ENCODE measurements around the gene KIAA1328. TPM values are rescaled to one million over a fixed set of nuclear protein-coding genes. Genes with fewer than 3 reads are reported as not detected.

Gene KIAA1328
- total and polyA plus RNA-seq, 9 of the 15 experiments (the other 6 are each of a cell fraction or from before 2014, with no cell fraction given), result 4.0 to 8.6 (median 7.4) TPM

DNA sequence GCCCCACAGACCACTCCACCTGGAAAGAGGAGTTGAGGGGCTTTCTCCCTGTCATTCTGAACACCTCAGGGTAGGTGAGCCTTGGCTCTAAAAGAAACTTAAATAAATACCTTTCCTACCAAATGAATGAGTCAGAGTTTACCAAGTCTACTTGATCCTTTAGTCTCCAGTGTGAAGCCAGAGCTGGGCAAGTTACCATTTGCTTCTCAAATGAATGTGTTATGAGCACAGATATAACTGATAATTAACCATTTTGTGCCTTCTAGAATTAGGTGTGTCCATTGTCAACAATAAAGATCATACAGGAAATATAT is 347.7 kb downstream of the KIAA1328 start:
- H4K20me1 ChIP-seq (replicated peaks; ENCODE audit: control insufficient read depth, insufficient read depth, low read length), result no peaks in the 10 kb centered on the region
- no TSS peak for BruUV-seq (replicated peaks)
- H3K9me3 ChIP-seq (replicated peaks; ENCODE audit: control insufficient read depth, insufficient read depth, low read depth, low read length), result no peaks in the 10 kb centered on the region
- DNase-seq (ENCODE audit: extremely low read depth in 1 of 4, low spot score in 3 of 4) (no peak), FAIRE-seq (no peak), ATAC-seq (no peak)
- no peaks in the 10 kb centered on the region for H3K9me1 ChIP-seq (ENCODE audit: control insufficient read depth, insufficient read depth, low read length)
- H3K27me3 ChIP-seq (ENCODE audit: control insufficient read depth in 2 of 2, insufficient read depth in 2 of 2, low read length in 2 of 2), result no peaks in the 10 kb centered on the region
- no peak overlapping the region for H3K4me2 ChIP-seq (ENCODE audit: insufficient read depth, low read length)
- no peaks in the 10 kb centered on the region for H3K4me1 ChIP-seq (replicated peaks in 1 of 2; ENCODE audit: control insufficient read depth in 2 of 2, insufficient read depth in 2 of 2, low read length in 2 of 2)
- H3K27ac ChIP-seq (ENCODE audit: extremely low read depth, low read depth, low read length), result no peak overlapping the region
- no peak overlapping the region for H2AFZ ChIP-seq (ENCODE audit: low read depth, low read length)
- no peaks in the 10 kb centered on the region for H3K79me2 ChIP-seq (ENCODE audit: control insufficient read depth, insufficient read depth, low read length)
- no peak for TF ChIP-seq CBFA2T3 (IDR thresholded peaks at IDR 0.05)
- no peak for TF ChIP-seq NONO (IDR thresholded peaks at IDR 0.05; ENCODE audit: low read depth in 2 of 2, low read length in 1 of 2)
- no peak for TF ChIP-seq ZC3H8 (IDR thresholded peaks at IDR 0.05)
- no peak for TF ChIP-seq ZNF57 (CRISPR knock-in tag; IDR thresholded peaks at IDR 0.05)
- TF ChIP-seq SNIP1 (IDR thresholded peaks at IDR 0.05; ENCODE audit: low read depth), result no peak
- TF ChIP-seq ZNF280A (IDR thresholded peaks at IDR 0.05; ENCODE audit: low read depth, partially characterized antibody), result no peak
- TF ChIP-seq PTRF (tag; IDR thresholded peaks at IDR 0.05), result no peak
- TF ChIP-seq KDM5B (IDR thresholded peaks at IDR 0.05; ENCODE audit: insufficient replicate concordance, low read depth, low read length), result no peak
- TF ChIP-seq TAF15 (IDR thresholded peaks at IDR 0.05; ENCODE audit: low read depth, low read length), result no peak
- no peak for TF ChIP-seq HNRNPK (IDR thresholded peaks at IDR 0.05; ENCODE audit: low read depth, low read length, poor library complexity, severe bottlenecking)
- no peak for TF ChIP-seq CHCHD3 (CRISPR knock-in tag; IDR thresholded peaks at IDR 0.05)
- TF ChIP-seq ASH1L (IDR thresholded peaks at IDR 0.05; ENCODE audit: borderline replicate concordance, low read depth, partially characterized antibody), result no peak
- TF ChIP-seq THRAP3 (IDR thresholded peaks at IDR 0.05; ENCODE audit: borderline replicate concordance), result no peak
- TF ChIP-seq RREB1 (CRISPR knock-in tag; IDR thresholded peaks at IDR 0.05), result no peak
- no peak for TF ChIP-seq ETV5 (CRISPR knock-in tag; IDR thresholded peaks at IDR 0.05; ENCODE audit: low read depth)
- no peak for TF ChIP-seq FOXP1 (CRISPR knock-in tag; IDR thresholded peaks at IDR 0.05)
- ChIA-PET CTCF (ENCODE audit: low intra/inter-chr PET ratio) (no interaction called here), POLR2A (no interaction called here)
- no peaks in the 10 kb centered on the region for H3K36me3 ChIP-seq (ENCODE audit: control insufficient read depth, insufficient read depth, low read length)
- H3K4me3 ChIP-seq, result no peak overlapping the region
- in situ Hi-C loops (cut with MboI) (no loop called here), intact Hi-C loops (cut with micrococcal nuclease) (no loop called here)
- H3K9ac ChIP-seq (ENCODE audit: insufficient read depth in 1 of 2, low read depth in 2 of 2, low read length in 2 of 2), result no peak overlapping the region

Data from K562 (cell line).